ENCODE measurements around the gene DOCK3. TPM values are rescaled to one million over a fixed set of nuclear protein-coding genes. Genes with fewer than 3 reads are reported as not detected.

DOCK3 gene
- total and polyA plus RNA-seq, 2 donors (not counting 3 experiments of a cell fraction or from before 2014, with no cell fraction given): 0.08 to 0.13 TPM

DNA sequence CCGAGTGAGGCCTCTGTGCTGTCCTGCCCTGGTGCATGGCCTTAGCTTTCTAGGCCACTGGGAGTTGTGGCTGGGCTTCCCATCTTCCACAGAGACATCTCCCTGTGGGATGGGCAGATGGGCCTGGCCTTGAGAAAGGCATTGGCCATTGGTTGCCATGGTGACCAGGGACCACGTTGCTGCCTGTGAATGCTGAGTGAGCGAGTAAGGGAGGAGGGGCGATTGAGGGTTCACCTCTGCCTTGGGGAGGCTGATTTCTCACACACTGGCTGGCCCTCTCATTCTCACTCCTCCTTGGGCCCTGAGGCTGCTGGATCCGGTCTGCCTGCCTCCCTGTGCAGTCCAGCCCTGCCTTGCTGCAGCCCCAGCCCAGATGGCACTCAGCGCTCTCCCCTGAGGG lies 26.4 kb upstream of the DOCK3 start:
- Histone ChIP-seq H3K27ac (ENCODE audit: insufficient read depth, low read depth, low read length) (no peak overlapping the region), H3K4me1 (ENCODE audit: control insufficient read depth, extremely low read depth, insufficient read depth, low read length) (no peaks in the 10 kb centered on the region), H3K27me3 (ENCODE audit: control insufficient read depth in 2 of 2, insufficient read depth in 2 of 2, low read length in 2 of 2) (no peaks in the 10 kb centered on the region), H3K4me2 (ENCODE audit: insufficient read depth, low read length) (no peak overlapping the region), H3K79me2 (ENCODE audit: control insufficient read depth, insufficient read depth, low read length) (no peaks in the 10 kb centered on the region), H3K9ac (replicated peaks; ENCODE audit: extremely low read depth, insufficient read depth, low read length) (no peak overlapping the region), H3K9me3 (replicated peaks; ENCODE audit: control insufficient read depth, insufficient read depth, low read length) (no peaks in the 10 kb centered on the region), H3K36me3 (ENCODE audit: control insufficient read depth in 2 of 2, extremely low read depth in 1 of 2, insufficient read depth in 2 of 2, low read length in 2 of 2) (peaks cover 0 to 1% of the 10 kb centered on the region in 2 experiments), H4K20me1 (replicated peaks; ENCODE audit: control insufficient read depth, extremely low read depth, insufficient read depth, low read length) (no peaks in the 10 kb centered on the region), H3K4me3 (replicated peaks in 1 of 3; ENCODE audit: insufficient read depth in 1 of 3, low read depth in 1 of 3, low read length in 3 of 3) (no peak overlapping the region), H3K9me1 (replicated peaks; ENCODE audit: control insufficient read depth, extremely low read depth, insufficient read depth, low read length) (no peaks in the 10 kb centered on the region), H2AFZ (ENCODE audit: low read depth, low read length) (no peak overlapping the region)
- no TSS peak for BruUV-seq (replicated peaks)
- dilution Hi-C loops (cut with MboI; ENCODE audit: extremely low pct_ligation_motif_present, low sequenced_read_pairs): no loop called here
- DNase-seq (ENCODE audit: low read depth, low spot score): no peak
- TF ChIP-seq JUN (IDR thresholded peaks at IDR 0.05; ENCODE audit: borderline replicate concordance, insufficient read depth, insufficient read length, low read depth) (no peak), FOS (IDR thresholded peaks at IDR 0.05; ENCODE audit: borderline replicate concordance, insufficient read depth, low read length) (no peak), POLR2AphosphoS5 (IDR thresholded peaks at IDR 0.05; ENCODE audit: insufficient read depth, low read depth, low read length) (no peak), EZH2 (IDR thresholded peaks at IDR 0.05; ENCODE audit: borderline replicate concordance, low read depth, low read length, severe bottlenecking) (no peak), MYC (IDR thresholded peaks at IDR 0.05; ENCODE audit: low read depth, low read length) (no peak), POLR2A (IDR thresholded peaks at IDR 0.05; ENCODE audit: low read depth, low read length) (no peak), GATA2 (IDR thresholded peaks at IDR 0.05; ENCODE audit: insufficient read depth, insufficient read length, low read depth, low read length) (no peak)
- TF ChIP-seq, protein P1, sequence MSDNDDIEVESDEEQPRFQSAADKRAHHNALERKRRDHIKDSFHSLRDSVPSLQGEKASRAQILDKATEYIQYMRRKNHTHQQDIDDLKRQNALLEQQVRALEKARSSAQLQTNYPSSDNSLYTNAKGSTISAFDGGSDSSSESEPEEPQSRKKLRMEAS (IDR thresholded peaks at IDR 0.05; ENCODE audit: insufficient read depth, insufficient read length): no peak
- TF ChIP-seq, protein P2, sequence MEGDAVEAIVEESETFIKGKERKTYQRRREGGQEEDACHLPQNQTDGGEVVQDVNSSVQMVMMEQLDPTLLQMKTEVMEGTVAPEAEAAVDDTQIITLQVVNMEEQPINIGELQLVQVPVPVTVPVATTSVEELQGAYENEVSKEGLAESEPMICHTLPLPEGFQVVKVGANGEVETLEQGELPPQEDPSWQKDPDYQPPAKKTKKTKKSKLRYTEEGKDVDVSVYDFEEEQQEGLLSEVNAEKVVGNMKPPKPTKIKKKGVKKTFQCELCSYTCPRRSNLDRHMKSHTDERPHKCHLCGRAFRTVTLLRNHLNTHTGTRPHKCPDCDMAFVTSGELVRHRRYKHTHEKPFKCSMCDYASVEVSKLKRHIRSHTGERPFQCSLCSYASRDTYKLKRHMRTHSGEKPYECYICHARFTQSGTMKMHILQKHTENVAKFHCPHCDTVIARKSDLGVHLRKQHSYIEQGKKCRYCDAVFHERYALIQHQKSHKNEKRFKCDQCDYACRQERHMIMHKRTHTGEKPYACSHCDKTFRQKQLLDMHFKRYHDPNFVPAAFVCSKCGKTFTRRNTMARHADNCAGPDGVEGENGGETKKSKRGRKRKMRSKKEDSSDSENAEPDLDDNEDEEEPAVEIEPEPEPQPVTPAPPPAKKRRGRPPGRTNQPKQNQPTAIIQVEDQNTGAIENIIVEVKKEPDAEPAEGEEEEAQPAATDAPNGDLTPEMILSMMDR (IDR thresholded peaks at IDR 0.05; ENCODE audit: extremely low read depth in 1 of 2, insufficient read depth in 1 of 2, low read depth in 1 of 2, low read length in 2 of 2): no peak
- POLR2A ChIA-PET: no interaction called here
- FAIRE-seq: no peak
- intact Hi-C loops (cut with micrococcal nuclease): no loop called here
- CTCF ChIA-PET: interaction anchor here (1.5 kb wide), 1 partner anchor 452 kb away, joined by 3 read pairs; no protein-coding TSS in a partner anchor

Data from endothelial cell of umbilical vein (primary cell).